OCI-LY1 (cell line): ENCODE results near the gene RBL2.

Source experiments
- CTCF ChIP-seq: fragments of 200-600 bp; sonication (generic), shearing (Covaris generic); IDR thresholded peaks from 2 replicates; pipeline ENCODE4 v1.5.1; 2017; ENCODE audit warnings: mild to moderate bottlenecking, antibody characterized with exemption, low read length, moderate library complexity, mixed read lengths
- EZH2 ChIP-seq: fragments of 200-600 bp; sonication (generic), shearing (Covaris generic); IDR thresholded peaks from 2 replicates; pipeline ENCODE4 v1.8.0; 2017; ENCODE audit warnings: borderline replicate concordance, mixed run types, mild to moderate bottlenecking, antibody characterized with exemption, low read length, moderate library complexity, mixed read lengths

GRCh38 chr16:53445534-53445933, 11.3 kb downstream of the RBL2 start:
- TF ChIP-seq CTCF (no peak), EZH2 (no peak)
